PFSK-1 (cell line): ENCODE measurements around the gene SPECC1.

Experiments used
- FOXP2 ChIP-seq: optimal IDR thresholded peaks from 2 replicates; pipeline ENCODE3; 2011; ENCODE audit warnings: borderline replicate concordance, control low read depth, inconsistent platforms; ENCODE audit not compliant: insufficient read depth; ENCODE audit errors: extremely low read length, extremely low read depth
- POLR2AphosphoS5 ChIP-seq: IDR thresholded peaks from 2 replicates; pipeline ENCODE4 v1.6.1; 2012; ENCODE audit warnings: low read depth, mild to moderate bottlenecking, control low read depth, low read length, moderate library complexity
- REST ChIP-seq, 2 experiments: IDR thresholded peaks; 2 replicates each; pipeline versions ENCODE4 v1.6.1 to v1.8.0; 2011 to 2012; ENCODE audit warnings: low read depth in 2 of 2, low read length in 2 of 2, control low read depth in 1 of 2, inconsistent platforms in 1 of 2, mild to moderate bottlenecking in 1 of 2, moderate library complexity in 1 of 2; ENCODE audit not compliant: insufficient read depth in 1 of 2
- SIN3A ChIP-seq: IDR thresholded peaks from 2 replicates; pipeline ENCODE4 v1.6.1; 2012; ENCODE audit warnings: mild to moderate bottlenecking, low read length, moderate library complexity, borderline replicate concordance; ENCODE audit not compliant: insufficient read depth
- TAF1 ChIP-seq: IDR thresholded peaks from 2 replicates; pipeline ENCODE4 v1.6.1; 2012; ENCODE audit warnings: low read length, control low read depth, borderline replicate concordance; ENCODE audit not compliant: insufficient read depth

Gene SPECC1

GRCh38 chr17:20225162-20226115 is 216.3 kb downstream of the SPECC1 start:
- TF ChIP-seq REST (IDR thresholded peaks at IDR 0.05; ENCODE audit: insufficient read depth in 1 of 2, low read depth in 2 of 2, low read length in 2 of 2) = no peak
- no peak for TF ChIP-seq POLR2AphosphoS5
- no peak for TF ChIP-seq FOXP2
- no peak for TF ChIP-seq TAF1
- no peak for TF ChIP-seq SIN3A

- TF ChIP-seq REST (IDR thresholded peaks at IDR 0.05; ENCODE audit: insufficient read depth in 1 of 2, low read depth in 2 of 2, low read length in 2 of 2) (no peak), SIN3A (no peak), POLR2AphosphoS5 (no peak), FOXP2 (no peak), TAF1 (no peak)
Measured at GRCh38 chr17:20226814-20227482, 217.8 kb downstream of the SPECC1 start.

GRCh38 chr17:20228410-20228809 is 219.3 kb downstream of the SPECC1 start:
- TF ChIP-seq POLR2AphosphoS5 (no peak), REST (IDR thresholded peaks at IDR 0.05; ENCODE audit: insufficient read depth in 1 of 2, low read depth in 2 of 2, low read length in 2 of 2) (no peak), SIN3A (no peak), TAF1 (no peak), FOXP2 (no peak)

GRCh38 chr17:20228860-20229259 is 219.7 kb downstream of the SPECC1 start:
- TF ChIP-seq REST (IDR thresholded peaks at IDR 0.05; ENCODE audit: insufficient read depth in 1 of 2, low read depth in 2 of 2, low read length in 2 of 2) (no peak), TAF1 (no peak), POLR2AphosphoS5 (no peak), FOXP2 (no peak), SIN3A (no peak)

GRCh38 chr17:20230924-20231323 is 221.8 kb downstream of the SPECC1 start:
- no peak for TF ChIP-seq REST (IDR thresholded peaks at IDR 0.05; ENCODE audit: insufficient read depth in 1 of 2, low read depth in 2 of 2, low read length in 2 of 2)
- no peak for TF ChIP-seq SIN3A
- no peak for TF ChIP-seq FOXP2
- TF ChIP-seq POLR2AphosphoS5 = no peak
- TF ChIP-seq TAF1 = no peak
